GM23338 (cell line): ENCODE measurements around the gene ACOT6. TPM values are rescaled to one million over a fixed set of nuclear protein-coding genes. Genes with fewer than 3 reads are reported as not detected.

Source experiments
- ATAC-seq: fragments of 200-7000 bp; cut with Tn5 transposase; 3 replicates; pipeline ENCODE4 v1.9.1; 2020
- DNase-seq: peaks from one replicate; pipeline ENCODE4 v3.0.0-alpha.2; 2015; ENCODE audit warnings: low spot score
- H2AFZ ChIP-seq: fragments of 200-600 bp; sonication (generic); 2 replicates; pipeline ENCODE4 v1.8.0; 2016; ENCODE audit warnings: antibody characterized with exemption, mild to moderate bottlenecking, moderate library complexity
- H3F3A ChIP-seq: fragments of 200-600 bp; sonication (generic); replicated peaks from 2 replicates; pipeline ENCODE4 v1.8.0; 2017; ENCODE audit warnings: antibody characterized with exemption, mixed run types, low read depth
- H3K27ac ChIP-seq: fragments of 200-600 bp; sonication (generic); 2 replicates; pipeline ENCODE4 v1.6.1; 2016; ENCODE audit warnings: low read depth
- H3K27me3 ChIP-seq: fragments of 200-600 bp; sonication (generic); 2 replicates; pipeline ENCODE4 v1.8.0; 2016; ENCODE audit warnings: mild to moderate bottlenecking, mixed run types, moderate library complexity; ENCODE audit not compliant: insufficient read depth
- H3K36me3 ChIP-seq: fragments of 200-600 bp; sonication (generic); 2 replicates; pipeline ENCODE4 v1.8.0; 2016; ENCODE audit warnings: mild to moderate bottlenecking; ENCODE audit not compliant: insufficient read depth
- H3K4me1 ChIP-seq: fragments of 200-600 bp; sonication (generic); 2 replicates; pipeline ENCODE4 v1.8.0; 2016; ENCODE audit warnings: mild to moderate bottlenecking, moderate library complexity; ENCODE audit not compliant: insufficient read depth
- H3K4me2 ChIP-seq: fragments of 200-600 bp; sonication (generic); 2 replicates; pipeline ENCODE4 v1.7.1; 2017; ENCODE audit warnings: mixed run types
- H3K4me3 ChIP-seq: fragments of 200-600 bp; sonication (generic); 2 replicates; pipeline ENCODE4 v1.6.1; 2016; ENCODE audit warnings: mixed run types
- H3K79me2 ChIP-seq: fragments of 200-600 bp; sonication (generic); replicated peaks from 2 replicates; pipeline ENCODE4 v1.8.0; 2017; ENCODE audit warnings: mild to moderate bottlenecking; ENCODE audit not compliant: insufficient read depth
- H3K9me2 ChIP-seq: fragments of 200-600 bp; sonication (generic); 2 replicates; pipeline ENCODE4 v1.8.0; 2017; ENCODE audit not compliant: insufficient read depth
- H4K20me1 ChIP-seq: fragments of 200-600 bp; sonication (generic); replicated peaks from 2 replicates; pipeline ENCODE4 v1.8.0; 2017; ENCODE audit warnings: mild to moderate bottlenecking; ENCODE audit not compliant: insufficient read depth
- H3K27ac Mint-ChIP-seq: 2 replicates; pipeline ENCODE4 v1.8.0; 2020; ENCODE audit warnings: inconsistent platforms, mild to moderate bottlenecking, moderate library complexity, mixed read lengths
- H3K27me3 Mint-ChIP-seq: 3 replicates; pipeline ENCODE4 v1.8.0; 2022; ENCODE audit warnings: low read depth, mild to moderate bottlenecking, moderate library complexity, mixed read lengths, inconsistent platforms; ENCODE audit not compliant: insufficient read depth, poor library complexity
- H3K36me3 Mint-ChIP-seq: 3 replicates; pipeline ENCODE4 v1.8.0; 2021; ENCODE audit warnings: low read depth, mild to moderate bottlenecking, inconsistent platforms, moderate library complexity, mixed read lengths
- H3K4me1 Mint-ChIP-seq: 3 replicates; pipeline ENCODE4 v1.8.0; 2020; ENCODE audit warnings: mild to moderate bottlenecking, inconsistent platforms, mixed read lengths
- H3K4me3 Mint-ChIP-seq: 3 replicates; pipeline ENCODE4 v1.8.0; 2021; ENCODE audit warnings: moderate library complexity, mild to moderate bottlenecking, inconsistent platforms, mixed read lengths
- H3K9me3 Mint-ChIP-seq: 3 replicates; pipeline ENCODE4 v1.8.0; 2020; ENCODE audit warnings: moderate library complexity, mild to moderate bottlenecking, inconsistent platforms, mixed read lengths
- CREB1 ChIP-seq: fragments of 250-450 bp; sonication (Bioruptor Pico); IDR thresholded peaks from 2 replicates; pipeline ENCODE4 v1.5.0; 2020; ENCODE audit warnings: low read depth, mild to moderate bottlenecking, moderate library complexity
- EZH2phosphoT487 ChIP-seq: fragments of 200-600 bp; sonication (generic); IDR thresholded peaks from one replicate; pipeline ENCODE4 v1.8.1; 2018; ENCODE audit warnings: antibody characterized with exemption; ENCODE audit not compliant: unreplicated experiment
- NANOG ChIP-seq: IDR thresholded peaks from 2 replicates; pipeline ENCODE4 v1.6.1; 2016; ENCODE audit warnings: antibody characterized with exemption, borderline replicate concordance
- POLR2AphosphoS5 ChIP-seq: IDR thresholded peaks from 2 replicates; pipeline ENCODE4 v1.6.1; 2016; ENCODE audit warnings: antibody characterized with exemption, low read depth
- STAT1 ChIP-seq: IDR thresholded peaks from one replicate; pipeline ENCODE4 v1.6.1; 2016; ENCODE audit warnings: antibody characterized with exemption; ENCODE audit not compliant: unreplicated experiment
- ZNF114 ChIP-seq: fragments of 250-450 bp; sonication (Bioruptor Pico); IDR thresholded peaks from 2 replicates; pipeline ENCODE4 v1.5.0; 2020; ENCODE audit warnings: mild to moderate bottlenecking, moderate library complexity
- polyA plus RNA-seq: library from polyadenylated mRNA; unstranded; fragments of >200 nt; fragmentation: Nextera tagmentation; extraction: Ambion mirVana; gene quantifications from 2 replicates; pipeline ENCODE4 v1.2.1, GENCODE V29; 2016
- total RNA-seq: library from RNA; depleted of rRNA; stranded (reverse); fragments of >200 nt; shearing (Covaris generic); gene quantifications from 2 replicates; pipeline ENCODE4 v1.2.3, GENCODE V29; 2014
- TF ChIP-seq, protein P1 (sequence below): fragments of 250-450 bp; sonication (Bioruptor Pico); IDR thresholded peaks from 2 replicates; pipeline ENCODE4 v1.5.0; 2020; ENCODE audit warnings: mild to moderate bottlenecking, moderate library complexity
- TF ChIP-seq, protein P2 (sequence below): IDR thresholded peaks from one replicate; pipeline ENCODE4 v1.6.1; 2018; ENCODE audit warnings: antibody characterized with exemption; ENCODE audit not compliant: unreplicated experiment
- TF ChIP-seq, protein P3 (sequence below): IDR thresholded peaks from 2 replicates; pipeline ENCODE4 v1.6.1; 2016; ENCODE audit warnings: antibody characterized with exemption

The ACOT6 gene
- total and polyA plus RNA-seq, 2 experiments from 2014 or later: 0.44 to 0.83 TPM

DNA sequence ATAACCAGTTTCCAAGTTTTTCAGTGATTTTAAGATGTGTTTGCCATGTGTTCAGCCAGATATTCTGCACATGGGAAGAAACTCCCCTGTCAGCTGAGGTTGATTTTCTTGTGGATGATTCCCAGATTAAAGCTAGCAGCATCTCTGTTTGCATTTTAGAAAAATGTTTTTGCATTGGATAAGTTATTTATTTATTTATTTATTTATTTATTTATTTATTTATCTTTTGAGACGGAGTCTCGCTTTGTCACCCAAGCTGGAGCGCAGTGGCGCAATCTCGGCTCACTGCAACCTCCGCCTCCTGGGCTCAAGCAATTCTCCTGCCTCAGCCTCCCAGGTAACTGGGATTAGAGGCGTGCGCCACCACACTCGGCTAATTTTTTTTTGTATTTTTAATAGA, 17.8 kb upstream of the ACOT6 start (continued):
- TF ChIP-seq, protein P1, sequence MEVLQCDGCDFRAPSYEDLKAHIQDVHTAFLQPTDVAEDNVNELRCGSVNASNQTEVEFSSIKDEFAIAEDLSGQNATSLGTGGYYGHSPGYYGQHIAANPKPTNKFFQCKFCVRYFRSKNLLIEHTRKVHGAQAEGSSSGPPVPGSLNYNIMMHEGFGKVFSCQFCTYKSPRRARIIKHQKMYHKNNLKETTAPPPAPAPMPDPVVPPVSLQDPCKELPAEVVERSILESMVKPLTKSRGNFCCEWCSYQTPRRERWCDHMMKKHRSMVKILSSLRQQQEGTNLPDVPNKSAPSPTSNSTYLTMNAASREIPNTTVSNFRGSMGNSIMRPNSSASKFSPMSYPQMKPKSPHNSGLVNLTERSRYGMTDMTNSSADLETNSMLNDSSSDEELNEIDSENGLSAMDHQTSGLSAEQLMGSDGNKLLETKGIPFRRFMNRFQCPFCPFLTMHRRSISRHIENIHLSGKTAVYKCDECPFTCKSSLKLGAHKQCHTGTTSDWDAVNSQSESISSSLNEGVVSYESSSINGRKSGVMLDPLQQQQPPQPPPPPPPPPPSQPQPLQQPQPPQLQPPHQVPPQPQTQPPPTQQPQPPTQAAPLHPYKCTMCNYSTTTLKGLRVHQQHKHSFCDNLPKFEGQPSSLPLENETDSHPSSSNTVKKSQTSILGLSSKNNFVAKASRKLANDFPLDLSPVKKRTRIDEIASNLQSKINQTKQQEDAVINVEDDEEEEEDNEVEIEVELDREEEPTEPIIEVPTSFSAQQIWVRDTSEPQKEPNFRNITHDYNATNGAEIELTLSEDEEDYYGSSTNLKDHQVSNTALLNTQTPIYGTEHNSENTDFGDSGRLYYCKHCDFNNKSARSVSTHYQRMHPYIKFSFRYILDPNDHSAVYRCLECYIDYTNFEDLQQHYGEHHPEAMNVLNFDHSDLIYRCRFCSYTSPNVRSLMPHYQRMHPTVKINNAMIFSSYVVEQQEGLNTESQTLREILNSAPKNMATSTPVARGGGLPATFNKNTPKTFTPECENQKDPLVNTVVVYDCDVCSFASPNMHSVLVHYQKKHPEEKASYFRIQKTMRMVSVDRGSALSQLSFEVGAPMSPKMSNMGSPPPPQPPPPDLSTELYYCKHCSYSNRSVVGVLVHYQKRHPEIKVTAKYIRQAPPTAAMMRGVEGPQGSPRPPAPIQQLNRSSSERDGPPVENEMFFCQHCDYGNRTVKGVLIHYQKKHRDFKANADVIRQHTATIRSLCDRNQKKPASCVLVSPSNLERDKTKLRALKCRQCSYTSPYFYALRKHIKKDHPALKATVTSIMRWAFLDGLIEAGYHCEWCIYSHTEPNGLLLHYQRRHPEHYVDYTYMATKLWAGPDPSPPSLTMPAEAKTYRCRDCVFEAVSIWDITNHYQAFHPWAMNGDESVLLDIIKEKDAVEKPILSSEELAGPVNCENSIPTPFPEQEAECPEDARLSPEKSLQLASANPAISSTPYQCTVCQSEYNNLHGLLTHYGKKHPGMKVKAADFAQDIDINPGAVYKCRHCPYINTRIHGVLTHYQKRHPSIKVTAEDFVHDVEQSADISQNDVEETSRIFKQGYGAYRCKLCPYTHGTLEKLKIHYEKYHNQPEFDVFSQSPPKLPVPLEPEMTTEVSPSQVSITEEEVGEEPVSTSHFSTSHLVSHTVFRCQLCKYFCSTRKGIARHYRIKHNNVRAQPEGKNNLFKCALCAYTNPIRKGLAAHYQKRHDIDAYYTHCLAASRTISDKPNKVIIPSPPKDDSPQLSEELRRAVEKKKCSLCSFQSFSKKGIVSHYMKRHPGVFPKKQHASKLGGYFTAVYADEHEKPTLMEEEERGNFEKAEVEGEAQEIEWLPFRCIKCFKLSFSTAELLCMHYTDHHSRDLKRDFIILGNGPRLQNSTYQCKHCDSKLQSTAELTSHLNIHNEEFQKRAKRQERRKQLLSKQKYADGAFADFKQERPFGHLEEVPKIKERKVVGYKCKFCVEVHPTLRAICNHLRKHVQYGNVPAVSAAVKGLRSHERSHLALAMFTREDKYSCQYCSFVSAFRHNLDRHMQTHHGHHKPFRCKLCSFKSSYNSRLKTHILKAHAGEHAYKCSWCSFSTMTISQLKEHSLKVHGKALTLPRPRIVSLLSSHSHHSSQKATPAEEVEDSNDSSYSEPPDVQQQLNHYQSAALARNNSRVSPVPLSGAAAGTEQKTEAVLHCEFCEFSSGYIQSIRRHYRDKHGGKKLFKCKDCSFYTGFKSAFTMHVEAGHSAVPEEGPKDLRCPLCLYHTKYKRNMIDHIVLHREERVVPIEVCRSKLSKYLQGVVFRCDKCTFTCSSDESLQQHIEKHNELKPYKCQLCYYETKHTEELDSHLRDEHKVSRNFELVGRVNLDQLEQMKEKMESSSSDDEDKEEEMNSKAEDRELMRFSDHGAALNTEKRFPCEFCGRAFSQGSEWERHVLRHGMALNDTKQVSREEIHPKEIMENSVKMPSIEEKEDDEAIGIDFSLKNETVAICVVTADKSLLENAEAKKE (CRISPR knock-in tag): no peak
- TF ChIP-seq, protein P2, sequence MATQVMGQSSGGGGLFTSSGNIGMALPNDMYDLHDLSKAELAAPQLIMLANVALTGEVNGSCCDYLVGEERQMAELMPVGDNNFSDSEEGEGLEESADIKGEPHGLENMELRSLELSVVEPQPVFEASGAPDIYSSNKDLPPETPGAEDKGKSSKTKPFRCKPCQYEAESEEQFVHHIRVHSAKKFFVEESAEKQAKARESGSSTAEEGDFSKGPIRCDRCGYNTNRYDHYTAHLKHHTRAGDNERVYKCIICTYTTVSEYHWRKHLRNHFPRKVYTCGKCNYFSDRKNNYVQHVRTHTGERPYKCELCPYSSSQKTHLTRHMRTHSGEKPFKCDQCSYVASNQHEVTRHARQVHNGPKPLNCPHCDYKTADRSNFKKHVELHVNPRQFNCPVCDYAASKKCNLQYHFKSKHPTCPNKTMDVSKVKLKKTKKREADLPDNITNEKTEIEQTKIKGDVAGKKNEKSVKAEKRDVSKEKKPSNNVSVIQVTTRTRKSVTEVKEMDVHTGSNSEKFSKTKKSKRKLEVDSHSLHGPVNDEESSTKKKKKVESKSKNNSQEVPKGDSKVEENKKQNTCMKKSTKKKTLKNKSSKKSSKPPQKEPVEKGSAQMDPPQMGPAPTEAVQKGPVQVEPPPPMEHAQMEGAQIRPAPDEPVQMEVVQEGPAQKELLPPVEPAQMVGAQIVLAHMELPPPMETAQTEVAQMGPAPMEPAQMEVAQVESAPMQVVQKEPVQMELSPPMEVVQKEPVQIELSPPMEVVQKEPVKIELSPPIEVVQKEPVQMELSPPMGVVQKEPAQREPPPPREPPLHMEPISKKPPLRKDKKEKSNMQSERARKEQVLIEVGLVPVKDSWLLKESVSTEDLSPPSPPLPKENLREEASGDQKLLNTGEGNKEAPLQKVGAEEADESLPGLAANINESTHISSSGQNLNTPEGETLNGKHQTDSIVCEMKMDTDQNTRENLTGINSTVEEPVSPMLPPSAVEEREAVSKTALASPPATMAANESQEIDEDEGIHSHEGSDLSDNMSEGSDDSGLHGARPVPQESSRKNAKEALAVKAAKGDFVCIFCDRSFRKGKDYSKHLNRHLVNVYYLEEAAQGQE: no peak
- TF ChIP-seq ZNF114 (CRISPR knock-in tag): no peak
- TF ChIP-seq NANOG: no peak
- TF ChIP-seq CREB1 (CRISPR knock-in tag): no peak

DNA sequence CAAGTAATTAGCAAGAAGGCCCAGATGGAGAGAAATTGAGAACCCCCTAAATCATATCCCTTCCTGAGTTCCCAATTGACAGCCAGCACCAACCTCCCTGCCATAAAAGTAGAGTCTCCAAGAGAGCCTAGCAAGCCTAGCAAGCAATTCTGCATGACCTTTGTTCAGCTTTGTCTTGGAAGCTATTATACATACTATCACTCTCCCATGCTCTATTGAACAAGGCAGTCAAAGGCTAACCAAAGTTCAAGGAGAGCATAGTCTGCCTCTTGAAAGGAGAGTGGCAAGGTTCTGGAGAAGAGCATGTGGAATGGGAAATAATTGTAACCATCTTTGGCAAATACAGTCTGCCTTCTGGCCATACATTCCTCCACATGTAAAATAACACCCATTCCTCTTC, 12.8 kb upstream of the ACOT6 start:
- Mint-ChIP-seq H3K4me1 (no peaks in the 10 kb centered on the region), H3K27me3 (no peaks in the 10 kb centered on the region), H3K4me3 (no peak overlapping the region), H3K27ac (no peak overlapping the region), H3K9me3 (peaks cover 2% of the 10 kb centered on the region; the same call in 2 of the 3 replicates), H3K36me3 (peaks cover under 1% of the 10 kb centered on the region; the same call in 1 of the 3 replicates)
- H3K4me2 ChIP-seq: no peak overlapping the region
- ATAC-seq (no peak), DNase-seq (no peak)
- no peaks in the 10 kb centered on the region for H4K20me1 ChIP-seq
- H3F3A ChIP-seq: no peaks in the 10 kb centered on the region
- H3K4me1 ChIP-seq: no peaks in the 10 kb centered on the region
- TF ChIP-seq POLR2AphosphoS5 (no peak), STAT1 (no peak), EZH2phosphoT487 (no peak)
- TF ChIP-seq, protein P3, sequence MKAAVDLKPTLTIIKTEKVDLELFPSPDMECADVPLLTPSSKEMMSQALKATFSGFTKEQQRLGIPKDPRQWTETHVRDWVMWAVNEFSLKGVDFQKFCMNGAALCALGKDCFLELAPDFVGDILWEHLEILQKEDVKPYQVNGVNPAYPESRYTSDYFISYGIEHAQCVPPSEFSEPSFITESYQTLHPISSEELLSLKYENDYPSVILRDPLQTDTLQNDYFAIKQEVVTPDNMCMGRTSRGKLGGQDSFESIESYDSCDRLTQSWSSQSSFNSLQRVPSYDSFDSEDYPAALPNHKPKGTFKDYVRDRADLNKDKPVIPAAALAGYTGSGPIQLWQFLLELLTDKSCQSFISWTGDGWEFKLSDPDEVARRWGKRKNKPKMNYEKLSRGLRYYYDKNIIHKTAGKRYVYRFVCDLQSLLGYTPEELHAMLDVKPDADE: no peak
- no peaks in the 10 kb centered on the region for H3K9me2 ChIP-seq
- H3K4me3 ChIP-seq: no peak overlapping the region
- H3K79me2 ChIP-seq: no peaks in the 10 kb centered on the region
- no peak overlapping the region for H3K27ac ChIP-seq
- no peak overlapping the region for H2AFZ ChIP-seq
- H3K27me3 ChIP-seq: no peaks in the 10 kb centered on the region
- no peaks in the 10 kb centered on the region for H3K36me3 ChIP-seq
